T-helper 17 cell (primary cell): ENCODE results near the gene ZNG1A. TPM values are rescaled to one million over a fixed set of nuclear protein-coding genes. Genes with fewer than 3 reads are reported as not detected.
"Not testable (repeated sequence)": the region's sequence is repeated elsewhere in the genome, so short reads cannot be mapped to it uniquely, and the experiment has no call there.

ENCODE experiments used
- ATAC-seq: fragments of 150-1000 bp; cut with Tn5 transposase; 2 replicates; pipeline ENCODE4 v1.10.0; 2021; ENCODE audit warnings: mild to moderate bottlenecking, moderate library complexity
- DNase-seq, 3 donors: peaks; one replicate each; pipeline versions ENCODE4 v3.0.0 to v3.0.0-alpha.2; 2020 to 2021
- H3K9me3 ChIP-seq: one replicate; pipeline ENCODE4 v1.7.0; 2013; ENCODE audit warnings: low read length, mild to moderate bottlenecking; ENCODE audit not compliant: control insufficient read depth, poor library complexity, severe bottlenecking
- H3K27ac Mint-ChIP-seq: one replicate; pipeline ENCODE4 v1.8.0; 2022; ENCODE audit warnings: mild to moderate bottlenecking, moderate library complexity, mixed read lengths
- H3K27me3 Mint-ChIP-seq: one replicate; pipeline ENCODE4 v1.8.0; 2022; ENCODE audit warnings: mixed read lengths
- H3K36me3 Mint-ChIP-seq: one replicate; pipeline ENCODE4 v1.8.0; 2022; ENCODE audit warnings: low read depth, mixed read lengths
- H3K4me1 Mint-ChIP-seq: one replicate; pipeline ENCODE4 v1.8.0; 2022; ENCODE audit warnings: mild to moderate bottlenecking, mixed read lengths
- H3K4me3 Mint-ChIP-seq: one replicate; pipeline ENCODE4 v1.8.0; 2022; ENCODE audit warnings: mild to moderate bottlenecking, moderate library complexity, mixed read lengths
- total RNA-seq, 4 donors: library from RNA in 2 of 4; stranded (reverse) in 2 of 4; gene quantifications; one replicate each; pipeline ENCODE4 v1.2.3 and lab custom pipeline; 2022 to 2026

Gene ZNG1A
- total RNA-seq (10 to 100 TPM; 23.1 to 24.4 TPM), total RNA-seq (lab: John Stamatoyannopoulos, UW) (13.5 to 28.9 reads per million in 2 donors)

DNA sequence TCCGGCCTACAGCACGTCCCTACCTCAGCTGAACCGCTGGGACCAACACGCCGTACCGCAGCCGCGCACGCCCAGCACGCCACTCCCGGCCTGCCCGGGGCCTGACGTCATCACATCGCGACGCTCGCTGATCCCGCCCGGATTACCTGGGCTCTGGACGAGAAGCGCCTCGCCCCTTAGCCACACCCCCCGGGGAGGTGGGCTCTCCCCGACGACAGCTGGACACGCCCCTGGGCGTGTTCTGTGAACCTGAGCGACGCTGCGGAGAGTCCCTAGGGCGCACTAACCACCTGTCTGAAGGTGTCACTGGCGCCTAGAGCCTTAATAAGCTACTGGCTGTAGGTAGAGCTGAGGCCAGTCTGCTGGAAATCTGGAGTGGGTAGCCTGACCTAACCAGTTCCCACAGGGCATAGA lies at the start of gene ZNG1A:
ZNG1A (minus strand) TSS at position 87 of the 414 bp plus-strand sequence. CDS start 87 bp downstream, outside the sequence.
- peak; percentile 68 for ATAC-seq
- H3K36me3 Mint-ChIP-seq = not testable (repeated sequence)

DNA sequence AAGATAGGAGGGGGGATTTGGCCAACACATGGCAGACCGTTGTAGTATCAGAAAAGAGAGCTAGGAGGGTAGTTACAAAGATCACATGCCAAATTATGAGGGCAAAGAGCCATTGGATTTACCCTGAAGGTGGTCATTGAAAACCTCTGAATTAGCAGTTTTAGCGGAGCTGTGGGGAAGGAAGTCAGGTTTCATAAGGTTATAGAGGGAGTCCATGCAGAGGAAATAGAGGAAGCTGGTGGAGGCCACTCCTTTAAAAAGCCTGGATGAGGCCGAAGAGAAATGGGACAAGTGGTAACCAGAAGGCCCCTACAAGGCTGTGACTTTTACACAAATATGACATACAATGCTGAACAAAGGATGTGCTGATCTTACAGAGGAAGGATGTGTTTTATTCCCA lies 49.0 kb upstream of the ZNG1A start:
- H3K27ac Mint-ChIP-seq = no peak overlapping the region
- no peak for ATAC-seq

More for the DNA sequence above, at the start of gene ZNG1A:
- DNase-seq = peak; percentile 68 to 86 (median 76)
- H3K27ac Mint-ChIP-seq = peak within 1 kb of the TSS; percentile 89
- not testable (repeated sequence) for H3K27me3 Mint-ChIP-seq, H3K4me1 Mint-ChIP-seq, H3K9me3 ChIP-seq
- H3K4me3 Mint-ChIP-seq = peak within 1 kb of the TSS; percentile 89

DNA sequence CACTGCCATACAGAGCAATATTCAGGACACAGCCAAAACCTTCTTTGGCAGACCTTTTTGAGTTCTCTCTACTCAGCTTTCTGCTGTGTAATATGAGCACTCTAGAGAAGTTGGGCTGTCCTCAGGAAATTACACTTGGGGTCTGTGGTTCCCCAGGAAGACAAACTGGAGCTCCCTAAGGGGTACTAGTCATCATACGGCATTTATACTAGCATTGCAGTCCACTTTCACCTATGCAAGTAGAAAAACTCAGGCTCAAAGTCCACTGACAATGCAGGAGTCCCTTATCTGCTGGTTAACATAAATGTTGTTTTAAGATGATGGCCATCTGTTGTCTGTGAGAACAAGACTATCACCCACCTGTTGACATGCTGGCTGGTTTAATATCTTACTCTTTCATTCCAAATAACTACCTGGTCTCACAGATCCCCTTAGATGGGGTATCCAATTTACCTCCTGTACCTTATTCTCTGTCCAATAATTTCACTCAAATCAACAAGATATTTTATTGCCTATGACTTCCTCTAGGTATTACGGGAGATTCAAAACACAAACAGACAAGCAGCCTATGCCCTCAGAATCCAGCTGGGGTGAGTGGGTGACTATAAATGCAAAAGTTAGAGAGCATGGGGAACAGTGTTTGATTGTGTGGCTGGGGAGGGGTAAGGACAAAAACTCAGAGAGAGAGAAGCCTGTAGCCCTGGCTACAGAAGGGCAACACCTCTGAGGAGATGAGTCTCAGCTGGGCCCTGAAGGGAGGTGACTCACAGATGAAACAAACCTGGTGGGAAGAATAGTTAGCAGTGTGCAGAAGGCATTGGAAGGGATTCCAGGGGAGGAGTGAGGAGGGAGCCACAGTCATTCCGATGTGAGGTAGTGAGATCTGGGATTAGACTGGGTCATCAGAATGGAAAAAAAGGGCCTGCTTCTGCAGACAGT lies 46.0 kb upstream of the ZNG1A start:
- no peaks in the 10 kb centered on the region for H3K9me3 ChIP-seq
- H3K27me3 Mint-ChIP-seq = no peaks in the 10 kb centered on the region
- H3K4me1 Mint-ChIP-seq = peaks cover 19% of the 10 kb centered on the region
- H3K36me3 Mint-ChIP-seq = no peaks in the 10 kb centered on the region
- DNase-seq (no peak), ATAC-seq (no peak)
- H3K4me3 Mint-ChIP-seq = no peak overlapping the region
- H3K27ac Mint-ChIP-seq = no peak overlapping the region

More for the DNA sequence above, 49.0 kb upstream of the ZNG1A start:
- no peaks in the 10 kb centered on the region for H3K27me3 Mint-ChIP-seq
- no peak for DNase-seq
- H3K4me1 Mint-ChIP-seq = peaks cover 8% of the 10 kb centered on the region
- H3K4me3 Mint-ChIP-seq = no peak overlapping the region
- no peaks in the 10 kb centered on the region for H3K36me3 Mint-ChIP-seq
- H3K9me3 ChIP-seq = no peaks in the 10 kb centered on the region

DNA sequence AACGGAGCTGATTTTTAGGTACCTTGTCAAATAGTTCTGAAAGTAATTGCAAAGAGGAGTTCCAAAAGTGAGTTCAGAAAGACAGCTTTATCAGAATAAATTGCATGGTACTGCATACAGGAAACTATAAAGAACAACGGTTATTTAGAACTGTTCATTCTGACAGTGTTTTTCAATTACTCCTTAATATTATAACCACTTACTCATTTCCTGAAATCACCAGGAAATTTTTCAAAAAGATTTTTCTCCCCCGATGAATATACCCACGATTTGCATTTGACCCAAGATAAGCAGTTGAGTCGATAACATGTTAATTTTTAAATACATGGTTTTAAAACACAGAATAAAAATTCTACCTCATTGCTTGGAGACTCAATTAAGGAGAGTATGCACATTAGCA lies 45.2 kb upstream of the ZNG1A start:
- DNase-seq (no peak), ATAC-seq (no peak)
- Mint-ChIP-seq H3K27me3 (no peaks in the 10 kb centered on the region), H3K4me3 (no peak overlapping the region), H3K27ac (no peak overlapping the region), H3K36me3 (no peaks in the 10 kb centered on the region), H3K4me1 (peaks cover 19% of the 10 kb centered on the region)
- no peaks in the 10 kb centered on the region for H3K9me3 ChIP-seq

DNA sequence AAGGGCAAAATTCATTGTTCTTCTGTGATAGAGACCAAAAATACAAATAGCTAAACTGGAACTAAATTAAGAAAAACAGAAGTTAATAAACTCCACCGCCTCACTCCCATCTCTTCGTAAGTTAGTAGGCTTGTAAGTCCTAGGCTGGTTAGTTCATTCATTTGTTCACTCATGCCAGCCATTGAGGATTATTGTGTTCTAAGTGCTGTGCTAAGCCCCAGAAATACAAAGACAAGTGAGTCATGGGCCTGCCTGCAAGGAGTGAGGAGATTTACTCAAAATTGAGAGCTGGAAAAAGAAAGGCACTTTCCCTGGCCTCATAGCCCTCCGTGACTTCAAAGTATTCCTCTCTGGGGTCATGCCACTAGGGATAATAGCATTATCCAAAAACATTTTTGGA lies 44.3 kb upstream of the ZNG1A start:
- DNase-seq = no peak
- peaks cover 19% of the 10 kb centered on the region for H3K4me1 Mint-ChIP-seq

DNA sequence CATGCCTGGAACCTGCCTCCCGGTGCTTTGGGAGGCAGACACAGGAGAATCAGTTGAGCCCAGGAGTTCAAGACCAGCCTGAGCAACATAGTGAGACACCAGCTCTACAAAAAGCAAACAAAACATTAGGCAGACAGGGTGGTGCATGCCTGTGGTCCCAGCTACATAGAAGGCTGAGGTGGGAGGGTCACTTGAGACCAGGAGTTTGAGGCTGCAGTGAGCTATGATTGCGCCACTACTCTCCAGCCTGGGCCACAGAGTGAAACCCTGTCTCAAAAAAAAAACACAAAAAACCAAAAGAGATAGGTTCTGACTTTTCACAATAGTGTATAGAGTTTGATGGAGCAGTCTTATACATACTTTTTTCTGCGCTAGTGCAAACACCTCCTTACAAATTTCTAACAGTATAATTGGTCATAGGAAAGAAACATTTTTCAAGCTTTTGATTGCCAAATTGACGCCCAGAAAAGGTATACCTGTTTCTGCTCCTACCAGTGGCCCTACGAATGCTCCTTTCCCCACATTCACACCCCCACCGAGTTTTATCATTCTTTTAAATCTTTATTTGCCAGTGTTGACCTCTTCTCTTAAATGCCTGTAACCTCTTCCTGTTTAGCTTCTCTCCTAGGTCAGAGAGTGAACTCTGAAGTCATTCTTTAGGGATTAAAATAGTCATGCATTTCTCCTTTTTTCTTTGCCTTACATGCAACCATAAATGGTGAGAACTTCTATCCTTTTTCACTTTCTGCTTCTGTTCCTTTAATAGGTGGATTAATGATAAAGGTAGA lies 43.3 kb upstream of the ZNG1A start:
- Mint-ChIP-seq H3K4me1 (peaks cover 21% of the 10 kb centered on the region), H3K4me3 (peak overlapping the region; percentile 82)
- DNase-seq = no peak

More for the DNA sequence above, 44.3 kb upstream of the ZNG1A start:
- Mint-ChIP-seq H3K4me3 (peak overlapping the region; percentile 82), H3K27me3 (no peaks in the 10 kb centered on the region), H3K36me3 (no peaks in the 10 kb centered on the region), H3K27ac (no peak overlapping the region)
- ATAC-seq = no peak
- H3K9me3 ChIP-seq = no peaks in the 10 kb centered on the region

DNA sequence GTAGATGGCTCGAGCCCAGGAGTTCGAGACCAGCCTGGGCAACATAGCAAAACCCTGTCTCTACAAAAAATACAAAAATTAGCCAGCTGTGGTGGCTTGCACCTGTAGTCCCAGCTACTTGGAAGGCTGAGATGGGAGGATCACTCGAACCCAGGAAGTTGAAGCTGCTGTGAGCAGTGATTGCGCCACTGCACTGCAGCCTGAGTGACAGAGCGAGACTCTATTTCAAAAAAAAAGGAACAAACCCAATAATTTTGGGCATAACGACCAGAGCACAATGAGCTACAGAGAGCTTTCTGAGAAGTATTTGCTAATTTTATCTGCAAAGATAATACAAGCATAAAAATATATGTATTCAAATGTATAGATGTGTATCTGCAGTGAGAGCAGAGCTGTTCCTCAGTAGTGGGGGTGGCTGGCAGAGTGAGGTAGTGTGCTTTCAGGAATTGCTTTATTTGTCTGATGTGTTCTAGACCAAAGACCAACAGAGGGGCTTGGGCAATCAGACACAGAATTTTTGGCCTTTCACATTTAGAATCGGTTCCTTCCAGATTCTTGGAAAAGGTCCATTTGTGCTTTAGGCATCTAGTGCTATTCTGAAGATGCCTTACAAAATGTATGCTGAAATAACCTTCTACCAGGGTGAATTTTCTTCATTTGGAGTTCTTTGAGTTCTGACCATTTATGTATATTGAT lies 41.0 kb upstream of the ZNG1A start:
- H3K27ac Mint-ChIP-seq = peak overlapping the region; percentile 49
- no peak overlapping the region for H3K4me3 Mint-ChIP-seq
- peaks cover 11% of the 10 kb centered on the region for H3K27me3 Mint-ChIP-seq
- H3K9me3 ChIP-seq = no peaks in the 10 kb centered on the region
- H3K4me1 Mint-ChIP-seq = peaks cover 28% of the 10 kb centered on the region
- H3K36me3 Mint-ChIP-seq = no peaks in the 10 kb centered on the region
- no peak for DNase-seq
- ATAC-seq = no peak

More for the DNA sequence above, 43.3 kb upstream of the ZNG1A start:
- peaks cover 2% of the 10 kb centered on the region for H3K27me3 Mint-ChIP-seq
- ATAC-seq = peak; percentile 18
- peak overlapping the region; percentile 72 for H3K27ac Mint-ChIP-seq
- H3K9me3 ChIP-seq = no peaks in the 10 kb centered on the region
- H3K36me3 Mint-ChIP-seq = no peaks in the 10 kb centered on the region

DNA sequence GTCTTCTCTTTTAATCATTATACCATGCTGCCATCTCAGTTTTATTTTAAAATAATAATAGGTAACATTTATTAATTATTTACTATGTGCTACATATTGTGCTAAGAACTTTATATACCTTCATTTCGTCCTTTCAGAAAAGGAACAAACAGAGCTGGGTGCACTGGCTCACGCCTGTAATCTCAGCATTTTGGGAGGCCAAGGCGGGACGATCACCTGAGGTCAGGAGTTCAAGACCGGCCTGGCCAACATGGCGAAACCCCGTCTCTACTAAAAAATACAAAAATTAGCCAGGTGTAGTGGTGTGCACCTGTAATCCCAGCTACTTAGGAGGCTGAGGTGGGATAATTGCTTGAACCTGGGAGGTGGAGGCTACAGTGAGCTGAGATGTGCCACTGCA lies 40.2 kb upstream of the ZNG1A start:
- not testable (repeated sequence) for H3K4me3 Mint-ChIP-seq, H3K9me3 ChIP-seq, H3K36me3 Mint-ChIP-seq, DNase-seq, H3K27ac Mint-ChIP-seq, ATAC-seq
- peaks cover 24% of the 10 kb centered on the region for H3K4me1 Mint-ChIP-seq
- peaks cover 11% of the 10 kb centered on the region for H3K27me3 Mint-ChIP-seq

DNA sequence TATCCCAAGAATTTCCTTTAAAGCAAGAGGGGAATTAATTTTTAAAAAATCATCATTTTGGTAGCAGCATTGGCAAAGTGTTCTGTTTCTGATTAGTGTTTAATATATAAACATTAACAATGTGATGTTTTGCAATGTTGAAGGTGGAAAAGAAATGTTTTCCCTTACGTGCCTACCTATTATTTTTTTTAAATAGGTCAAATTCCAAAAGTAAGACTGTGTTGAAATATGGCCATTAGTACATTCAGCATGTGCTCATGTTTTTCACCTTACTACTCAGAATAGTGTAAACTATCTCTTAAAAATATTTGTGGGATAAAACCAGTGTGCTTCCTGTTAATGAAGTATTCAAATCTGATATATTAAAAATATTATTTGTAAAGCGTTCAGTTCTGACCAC lies 39.1 kb upstream of the ZNG1A start:
- DNase-seq (no peak), ATAC-seq (no peak)
- Mint-ChIP-seq H3K27ac (no peak overlapping the region), H3K27me3 (peaks cover 11% of the 10 kb centered on the region), H3K36me3 (no peaks in the 10 kb centered on the region), H3K4me3 (no peak overlapping the region), H3K4me1 (peaks cover 21% of the 10 kb centered on the region)
- no peaks in the 10 kb centered on the region for H3K9me3 ChIP-seq

DNA sequence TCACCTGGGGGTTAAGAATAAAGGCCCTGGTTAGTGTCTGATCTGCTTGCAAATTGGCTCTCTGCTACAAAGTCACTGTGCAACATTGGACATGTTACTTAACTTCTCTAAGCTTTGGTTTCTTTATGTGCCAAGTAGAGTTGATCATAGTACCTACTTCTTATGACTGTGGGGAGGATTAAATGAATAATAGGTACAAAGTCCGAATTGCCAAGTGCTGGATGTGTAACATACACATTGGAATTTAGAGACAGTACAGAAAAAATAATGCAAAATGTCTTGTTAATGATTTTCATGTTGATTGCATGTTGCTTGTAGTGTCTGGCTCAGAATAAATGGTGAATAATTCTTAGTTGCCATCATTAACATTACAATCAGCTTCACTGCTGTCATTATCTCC lies 38.0 kb upstream of the ZNG1A start:
- Mint-ChIP-seq H3K36me3 (no peaks in the 10 kb centered on the region), H3K27me3 (peaks cover 11% of the 10 kb centered on the region), H3K4me1 (peaks cover 11% of the 10 kb centered on the region), H3K4me3 (peak overlapping the region; percentile 65), H3K27ac (no peak overlapping the region)
- no peaks in the 10 kb centered on the region for H3K9me3 ChIP-seq
- ATAC-seq (no peak), DNase-seq (no peak)

DNA sequence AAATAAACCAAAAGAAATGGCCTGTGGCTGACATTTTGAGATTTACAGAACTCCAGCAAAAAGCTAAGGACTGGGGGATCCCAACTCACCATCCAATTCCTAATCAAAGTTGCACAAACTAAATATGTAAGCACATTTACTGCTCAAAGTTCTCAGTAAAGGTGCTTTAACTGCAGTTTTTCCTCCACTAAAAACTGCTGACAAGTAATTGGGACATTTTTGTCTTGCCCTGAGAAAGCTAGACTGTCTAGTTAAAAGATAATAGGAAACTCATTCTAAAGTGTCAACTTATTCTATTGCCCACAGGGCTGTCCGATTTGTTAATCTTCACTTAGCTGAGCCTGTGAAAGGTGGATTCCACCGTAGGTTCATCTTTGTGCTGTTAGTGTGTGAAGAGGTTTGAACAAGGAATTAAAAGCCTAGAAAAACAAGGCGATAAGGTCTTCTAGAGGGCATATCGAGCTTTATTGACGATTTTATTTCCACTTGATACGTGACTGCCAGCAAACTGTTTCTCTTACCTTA lies 36.8 kb upstream of the ZNG1A start:
- H3K4me1 Mint-ChIP-seq = peaks cover 9% of the 10 kb centered on the region
- H3K36me3 Mint-ChIP-seq = no peaks in the 10 kb centered on the region
- H3K27me3 Mint-ChIP-seq = peaks cover 11% of the 10 kb centered on the region
- ATAC-seq = no peak
- H3K4me3 Mint-ChIP-seq = peak overlapping the region; percentile 85
- H3K9me3 ChIP-seq = no peaks in the 10 kb centered on the region
- H3K27ac Mint-ChIP-seq = peak overlapping the region; percentile 41
- no peak for DNase-seq

DNA sequence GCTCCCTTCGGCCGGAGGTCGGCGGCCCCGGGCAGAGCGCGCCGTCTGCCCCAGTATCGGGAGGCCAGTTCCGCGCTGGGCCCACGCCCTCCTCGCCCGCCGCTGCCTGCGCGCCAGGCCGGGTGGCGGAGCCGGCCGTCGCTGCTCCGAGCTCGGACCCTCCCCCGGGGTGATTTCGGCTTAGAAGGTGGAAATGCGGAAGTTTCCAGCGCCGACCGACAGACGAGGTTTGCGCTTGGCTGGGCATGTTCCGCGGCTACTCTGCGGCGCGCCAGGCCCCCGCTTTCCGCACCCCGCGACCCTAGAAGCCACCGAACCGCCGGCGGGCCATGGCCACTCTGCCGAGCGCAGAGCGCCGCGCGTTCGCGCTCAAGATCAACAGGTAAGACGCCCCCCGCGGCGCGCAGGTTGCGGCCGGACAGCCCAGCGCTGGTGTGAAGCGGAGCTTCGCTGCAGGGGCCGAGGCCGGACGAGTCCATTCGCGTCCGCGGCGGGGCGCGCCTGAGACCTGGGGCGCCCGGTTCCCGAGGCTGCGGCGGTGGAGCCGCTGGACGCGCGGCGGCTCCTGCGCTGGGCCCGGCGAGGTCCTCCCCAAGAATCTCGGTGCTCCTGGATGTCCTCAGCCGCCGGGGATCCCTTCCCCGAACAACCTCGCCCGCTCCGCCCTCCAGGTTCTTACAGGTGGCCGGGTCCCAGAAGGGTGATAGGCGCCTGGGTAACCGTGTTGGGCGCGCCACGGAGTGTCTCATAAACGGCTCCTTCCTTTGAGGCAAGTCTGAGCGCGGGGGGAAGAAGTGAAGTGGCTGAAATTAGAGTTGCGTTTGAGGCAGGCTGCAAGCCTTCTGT lies 36.0 kb upstream of the ZNG1A start, which contains the start of gene DOCK8:
DOCK8 (plus strand) TSS at position 218 of the 846 bp plus-strand sequence; CDS start at position 330, 112 bp downstream.
- DNase-seq (peak; percentile 32 to 36 (median 35)), ATAC-seq (peak; percentile 82)
- no peaks in the 10 kb centered on the region for H3K36me3 Mint-ChIP-seq
- peak within 1 kb of the TSS; percentile 41 for H3K27ac Mint-ChIP-seq
- no peaks in the 10 kb centered on the region for H3K9me3 ChIP-seq
- H3K4me1 Mint-ChIP-seq = peaks cover 9% of the 10 kb centered on the region
- H3K27me3 Mint-ChIP-seq = peaks cover 11% of the 10 kb centered on the region
- H3K4me3 Mint-ChIP-seq = peak within 1 kb of the TSS; percentile 85
